Aorta (tissue), 5 donors: Measurements from ENCODE around the gene CEP85. TPM values are rescaled to one million over a fixed set of nuclear protein-coding genes. Genes with fewer than 3 reads are reported as not detected.

ENCODE experiments used
- ATAC-seq: fragments of 200-7000 bp; cut with Tn5 transposase; one replicate; pipeline ENCODE4 v1.9.1; 2022; ENCODE audit warnings: moderate library complexity; ENCODE audit not compliant: low FRiP score
- DNase-seq, 2 donors: peaks; one replicate each; pipeline ENCODE4 v3.0.0-alpha.2; 2020
- H3K27ac ChIP-seq, 2 donors: one replicate each; pipeline ENCODE4 v1.5.1; 2013; ENCODE audit warnings: low read length in 2 of 2, mild to moderate bottlenecking in 2 of 2, moderate library complexity in 2 of 2, control low read depth in 1 of 2, inconsistent platforms in 1 of 2, low read depth in 1 of 2
- H3K27me3 ChIP-seq, 2 donors: one replicate each; pipeline ENCODE4 v1.6.1; 2013; ENCODE audit warnings: control low read depth in 1 of 2, low read length in 1 of 2, mild to moderate bottlenecking in 1 of 2, moderate library complexity in 1 of 2; ENCODE audit not compliant: insufficient read depth in 2 of 2, control insufficient read depth in 1 of 2
- H3K36me3 ChIP-seq, 2 donors: one replicate each; pipeline ENCODE4 v1.6.1; 2013; ENCODE audit warnings: control low read depth in 1 of 2, low read length in 1 of 2, mild to moderate bottlenecking in 1 of 2; ENCODE audit not compliant: insufficient read depth in 2 of 2, control insufficient read depth in 1 of 2
- H3K4me1 ChIP-seq, 2 donors: one replicate each; pipeline ENCODE4 v1.6.1; 2013; ENCODE audit warnings: low read length in 2 of 2, control low read depth in 1 of 2, mild to moderate bottlenecking in 1 of 2, moderate library complexity in 1 of 2; ENCODE audit not compliant: insufficient read depth in 2 of 2, control insufficient read depth in 1 of 2
- H3K4me3 ChIP-seq, 2 donors: one replicate each; pipeline ENCODE4 v1.5.1; 2013; ENCODE audit warnings: low read length in 2 of 2, control low read depth in 1 of 2, mild to moderate bottlenecking in 1 of 2
- H3K9me3 ChIP-seq: one replicate; pipeline ENCODE4 v1.6.1; 2013; ENCODE audit warnings: mild to moderate bottlenecking, low read length; ENCODE audit not compliant: control insufficient read depth
- WGBS, 2 donors: extraction: QIAGEN DNeasy Blood & Tissue Kit; methylation state at CpG; one replicate each; pipeline ENCODE4 v1.1.7; 2013; 5-methylcytosine and 5-hydroxymethylcytosine counted together
- intact Hi-C, 2 donors: fragments of 100-400 bp; cut with DNase I; formaldehyde crosslinking; loops; one replicate each; pipeline versions ENCODE4 v1.14.2 to v1.15.0; 2022
- polyA plus RNA-seq, 2 donors: library from polyadenylated mRNA; stranded (reverse); fragments of 200-250 nt; gene quantifications; one replicate each; pipeline ENCODE4 v1.2.3, GENCODE V29; 2013
- total RNA-seq, 2 donors: library from RNA; stranded (reverse); fragmentation: NEBNext Ultra II Directional; extraction: Animal tissue kit (Norgen Biotek cat#: 25700); gene quantifications; one replicate each; pipeline ENCODE4 v1.2.1, GENCODE V29; 2021
- donor health status: healthy with polysubstance abuse.
- donor health status: Bipolar disorder and iron deficiency.
- donor health status: DM: no; HTN: no; CAD: no.
- donor health status: DM: no; HTN: no; CAD: no.
- donor health status: DM: yes; HTN: yes; CAD: no.

CEP85 gene
- total and polyA plus RNA-seq, 4 donors = 0.74 to 5.9 (median 2.4) TPM

DNA sequence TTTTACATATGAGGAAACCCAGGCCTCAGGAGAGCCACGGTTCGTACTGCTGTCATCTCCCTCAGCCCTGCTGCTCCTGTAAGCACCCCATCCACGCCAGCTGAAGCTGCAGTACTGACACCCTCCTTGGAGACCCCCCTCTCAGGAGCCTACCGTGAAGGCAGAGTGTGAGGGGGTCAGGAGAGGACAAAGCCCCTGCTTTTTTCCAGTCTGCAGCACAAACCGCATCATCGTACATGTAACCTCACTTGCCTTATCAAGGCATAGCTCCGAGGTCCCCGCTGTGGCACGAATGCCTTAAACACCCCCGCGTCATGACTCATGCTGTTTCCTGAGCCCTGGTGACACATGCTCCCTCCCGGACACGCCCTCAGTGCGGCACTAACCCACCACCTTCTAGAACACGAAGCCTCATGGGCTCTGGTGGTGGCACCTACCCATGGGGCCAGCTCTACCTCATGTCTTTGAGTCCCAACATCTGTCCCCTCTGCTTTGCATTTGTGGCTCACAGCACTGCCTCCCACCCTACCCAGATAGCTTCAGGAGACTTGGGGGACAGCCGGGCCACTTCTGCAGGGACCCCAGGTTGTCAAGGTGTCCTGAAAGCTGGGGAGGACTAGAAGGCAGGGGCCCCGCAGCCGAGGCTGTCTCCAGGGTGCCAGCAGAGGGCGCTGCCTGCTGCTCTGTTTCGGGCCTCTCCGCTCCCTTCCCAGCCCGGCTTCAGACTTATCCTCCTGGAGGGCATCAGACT, 50.8 kb downstream of the CEP85 start:
- peak overlapping the region in 1 of 2 donors; percentile 58 for H3K27ac ChIP-seq
- intact Hi-C loops = no loop called here
- 27 to 30% methylated on average over 22 of the region's 22 CpGs for WGBS, 2 donors
- no peaks in the 10 kb centered on the region for H3K9me3 ChIP-seq
- no peak overlapping the region for H3K4me3 ChIP-seq
- ATAC-seq (peak; percentile 30), DNase-seq (peak; percentile 91 to 95)
- no peaks in the 10 kb centered on the region for H3K27me3 ChIP-seq
- no peaks in the 10 kb centered on the region for H3K36me3 ChIP-seq
- H3K4me1 ChIP-seq = no peaks in the 10 kb centered on the region

- no peaks in the 10 kb centered on the region for H3K9me3 ChIP-seq
- no peaks in the 10 kb centered on the region for H3K36me3 ChIP-seq
- WGBS, 2 donors = 88% methylated on average over 19 of the region's 19 CpGs
- intact Hi-C loops = no loop called here
- DNase-seq (peak in 1 of 2 donors; percentile 50), ATAC-seq (no peak)
- no peak overlapping the region for H3K4me3 ChIP-seq
- H3K4me1 ChIP-seq = no peaks in the 10 kb centered on the region
- no peaks in the 10 kb centered on the region for H3K27me3 ChIP-seq
- H3K27ac ChIP-seq = no peak overlapping the region
Measured at GRCh38 chr1:26285366-26286063, 51.5 kb downstream of the CEP85 start.

- ATAC-seq = no peak
- no peaks in the 10 kb centered on the region for H3K4me1 ChIP-seq
- no peaks in the 10 kb centered on the region for H3K9me3 ChIP-seq
- H3K4me3 ChIP-seq = no peak overlapping the region
- intact Hi-C loops = no loop called here
- no peaks in the 10 kb centered on the region for H3K27me3 ChIP-seq
- WGBS, 2 donors = 91 to 95% methylated on average over 2 of the region's 2 CpGs
- no peaks in the 10 kb centered on the region for H3K36me3 ChIP-seq
- DNase-seq = no peak
- H3K27ac ChIP-seq = no peak overlapping the region
Measured at GRCh38 chr1:26286064-26286416, 52.0 kb downstream of the CEP85 start.

- peak in 1 of 2 donors; percentile 64 for DNase-seq
Measured at GRCh38 chr1:26287033-26287711, 53.2 kb downstream of the CEP85 start.

DNA sequence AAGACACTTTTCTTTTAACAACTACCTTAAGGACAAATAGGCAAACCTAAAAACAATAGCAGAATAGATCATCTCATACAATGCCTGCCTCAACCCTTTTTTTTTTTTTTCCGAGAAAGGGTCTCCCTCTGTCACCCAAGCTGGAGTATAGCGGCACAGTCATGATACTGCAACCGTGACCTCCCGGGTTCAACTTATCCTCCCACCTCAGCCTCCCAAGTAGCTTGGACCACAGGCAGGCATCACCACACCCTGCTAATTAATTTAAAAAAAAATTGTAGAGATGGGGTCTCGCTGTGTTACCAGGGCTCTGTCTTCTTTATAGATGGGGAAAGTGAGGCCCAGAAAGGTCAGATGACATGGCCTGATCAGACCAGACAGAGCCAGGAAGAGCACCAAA, 53.8 kb downstream of the CEP85 start:
- Histone ChIP-seq H3K27ac (no peak overlapping the region), H3K27me3 (no peaks in the 10 kb centered on the region), H3K4me1 (no peaks in the 10 kb centered on the region), H3K36me3 (no peaks in the 10 kb centered on the region), H3K9me3 (no peaks in the 10 kb centered on the region), H3K4me3 (no peak overlapping the region)
- ATAC-seq (no peak), DNase-seq (no peak)
- intact Hi-C loops = no loop called here
- 93 to 97% methylated on average over 5 of the region's 5 CpGs for WGBS, 2 donors

More at GRCh38 chr1:26287033-26287711, 53.2 kb downstream of the CEP85 start:
- Histone ChIP-seq H3K4me1 (no peaks in the 10 kb centered on the region), H3K27ac (no peak overlapping the region), H3K36me3 (no peaks in the 10 kb centered on the region), H3K4me3 (no peak overlapping the region), H3K9me3 (no peaks in the 10 kb centered on the region), H3K27me3 (no peaks in the 10 kb centered on the region)
- intact Hi-C loops = no loop called here
- ATAC-seq = peak; percentile 4
- WGBS, 2 donors = 79 to 86% methylated on average over 8 of the region's 8 CpGs

GRCh38 chr1:26288311-26288941, 54.4 kb downstream of the CEP85 start:
- no peaks in the 10 kb centered on the region for H3K9me3 ChIP-seq
- H3K4me1 ChIP-seq = no peaks in the 10 kb centered on the region
- no peaks in the 10 kb centered on the region for H3K27me3 ChIP-seq
- WGBS, 2 donors = 61 to 63% methylated on average over 5 of the region's 5 CpGs
- no peak for ATAC-seq
- intact Hi-C loops = no loop called here
- no peak overlapping the region for H3K27ac ChIP-seq
- peak in 1 of 2 donors; percentile 45 for DNase-seq
- H3K36me3 ChIP-seq = no peaks in the 10 kb centered on the region
- H3K4me3 ChIP-seq = no peak overlapping the region

GRCh38 chr1:26289158-26290059, 55.4 kb downstream of the CEP85 start:
- H3K4me1 ChIP-seq = no peaks in the 10 kb centered on the region
- H3K27ac ChIP-seq = no peak overlapping the region
- ATAC-seq = no peak
- no peaks in the 10 kb centered on the region for H3K9me3 ChIP-seq
- peak in 1 of 2 donors; percentile 76 for DNase-seq
- intact Hi-C loops = no loop called here
- H3K27me3 ChIP-seq = no peaks in the 10 kb centered on the region
- no peaks in the 10 kb centered on the region for H3K36me3 ChIP-seq
- no peak overlapping the region for H3K4me3 ChIP-seq
- 92% methylated on average over 21 of the region's 21 CpGs for whole genome bisulfite sequencing, 2 donors
